ENCODE results near the gene KLHL1. TPM values are rescaled to one million over a fixed set of nuclear protein-coding genes. Genes with fewer than 3 reads are reported as not detected.

Gene KLHL1
- polyA plus RNA-seq, 3 donors = not detected

GRCh38 chr13:69657676-69658075, 450.6 kb downstream of the KLHL1 start:
- Mint-ChIP-seq H3K36me3 (no peaks in the 10 kb centered on the region), H3K9me3 (peaks cover 5 to 30% (median 15%) of the 10 kb centered on the region in 7 donors), H3K4me3 (no peak overlapping the region), H3K27ac (no peak overlapping the region), H3K4me1 (no peaks in the 10 kb centered on the region), H3K27me3 (ENCODE audit: low read depth in 3 of 3) (peaks cover 0 to 1% (median 0%) of the 10 kb centered on the region in 3 donors)
- 80% methylated on average over 1 of the region's 2 CpGs for WGBS (ENCODE audit: insufficient coverage)
- Histone ChIP-seq H3K9me3 (replicated peaks in 1 of 2; ENCODE audit: control insufficient read depth in 1 of 2, insufficient read depth in 1 of 2, low read length in 2 of 2) (peaks cover 17 to 20% of the 10 kb centered on the region in 2 donors), H3K36me3 (replicated peaks in 1 of 2; ENCODE audit: control insufficient read depth in 1 of 2, insufficient read depth in 2 of 2, low read length in 2 of 2) (no peaks in the 10 kb centered on the region), H3K79me2 (ENCODE audit: insufficient read depth, low read length) (no peaks in the 10 kb centered on the region), H4K20me1 (ENCODE audit: insufficient read depth, low read length) (no peaks in the 10 kb centered on the region), H3K4me1 (ENCODE audit: control insufficient read depth in 1 of 2, insufficient read depth in 2 of 2, low read length in 2 of 2) (no peaks in the 10 kb centered on the region), H2AFZ (ENCODE audit: insufficient read depth, low read depth, low read length, poor library complexity, severe bottlenecking) (no peak overlapping the region), H3K27ac (ENCODE audit: low read depth in 1 of 2, low read length in 2 of 2) (no peak overlapping the region), H3K27me3 (ENCODE audit: control insufficient read depth in 2 of 2, insufficient read depth in 2 of 2, low read length in 2 of 2) (no peaks in the 10 kb centered on the region), H3K4me3 (replicated peaks in 1 of 3; ENCODE audit: low read depth in 2 of 3, low read length in 3 of 3) (no peak overlapping the region), H3K9ac (ENCODE audit: insufficient read depth, low read length, poor library complexity, severe bottlenecking) (no peak overlapping the region), H3K4me2 (replicated peaks; ENCODE audit: extremely low read depth, low read length, poor library complexity, severe bottlenecking) (no peak overlapping the region)
- DNase-seq = no peak
- no peak for TF ChIP-seq CTCF (IDR thresholded peaks at IDR 0.05)
- intact Hi-C loops (cut with micrococcal nuclease) = no loop called here

GRCh38 chr13:69654392-69654791, 453.9 kb downstream of the KLHL1 start:
- H4K20me1 ChIP-seq (ENCODE audit: insufficient read depth, low read length) = no peaks in the 10 kb centered on the region
- intact Hi-C loops (cut with micrococcal nuclease) = no loop called here

More at GRCh38 chr13:69654392-69654791, 453.9 kb downstream of the KLHL1 start:
- no peak overlapping the region for H2AFZ ChIP-seq (ENCODE audit: insufficient read depth, low read depth, low read length, poor library complexity, severe bottlenecking)
- H3K79me2 ChIP-seq (ENCODE audit: insufficient read depth, low read length) = no peaks in the 10 kb centered on the region
- H3K4me3 ChIP-seq (replicated peaks in 1 of 3; ENCODE audit: low read depth in 2 of 3, low read length in 3 of 3) = no peak overlapping the region
- peaks cover 1 to 15% (median 6%) of the 10 kb centered on the region in 7 donors for H3K9me3 Mint-ChIP-seq
- peaks cover 10 to 11% of the 10 kb centered on the region in 2 donors for H3K9me3 ChIP-seq (replicated peaks in 1 of 2; ENCODE audit: control insufficient read depth in 1 of 2, insufficient read depth in 1 of 2, low read length in 2 of 2)
- H3K27me3 Mint-ChIP-seq (ENCODE audit: low read depth in 3 of 3) = no peaks in the 10 kb centered on the region
- no peaks in the 10 kb centered on the region for H3K4me1 ChIP-seq (ENCODE audit: control insufficient read depth in 1 of 2, insufficient read depth in 2 of 2, low read length in 2 of 2)
- H3K36me3 ChIP-seq (replicated peaks in 1 of 2; ENCODE audit: control insufficient read depth in 1 of 2, insufficient read depth in 2 of 2, low read length in 2 of 2) = no peaks in the 10 kb centered on the region
- no peak overlapping the region for H3K27ac Mint-ChIP-seq
- H3K36me3 Mint-ChIP-seq = no peaks in the 10 kb centered on the region
- no peaks in the 10 kb centered on the region for H3K4me1 Mint-ChIP-seq
- no peak overlapping the region for H3K27ac ChIP-seq (ENCODE audit: low read depth in 1 of 2, low read length in 2 of 2)
- H3K4me3 Mint-ChIP-seq = no peak overlapping the region
- H3K27me3 ChIP-seq (ENCODE audit: control insufficient read depth in 2 of 2, insufficient read depth in 2 of 2, low read length in 2 of 2) = no peaks in the 10 kb centered on the region
- H3K9ac ChIP-seq (ENCODE audit: insufficient read depth, low read length, poor library complexity, severe bottlenecking) = no peak overlapping the region
- no peak for DNase-seq
- no CpG with 5 or more reads among the region's 5 CpGs for WGBS (ENCODE audit: insufficient coverage)
- TF ChIP-seq CTCF (IDR thresholded peaks at IDR 0.05) = no peak
- H3K4me2 ChIP-seq (replicated peaks; ENCODE audit: extremely low read depth, low read length, poor library complexity, severe bottlenecking) = no peak overlapping the region

Small RNAs within 50 kb of the gene (small RNA-seq; reads per million reads assigned to genes)
- gene RNY3P10 (ENCODE audit: insufficient read length, low read depth) = not detected

Other genes starting within 250 kb of the KLHL1 start
- not detected for gene ATXN8OS, start 626 bp downstream of the KLHL1 start, polyA plus RNA-seq